SW 1271 (cell line): ENCODE measurements around the gene EIPR1.

Source experiments
- DNase-seq, 2 experiments: peaks; one replicate each; lab custom pipeline; 2025; lab: John Stamatoyannopoulos, UW

Gene EIPR1

GRCh38 chr2:3174626-3175567, 202.7 kb downstream of the EIPR1 start:
- DNase-seq, result no peak

- DNase-seq, result no peak
Measured at GRCh38 chr2:3173031-3173430, 204.6 kb downstream of the EIPR1 start.

GRCh38 chr2:3172265-3172935, 205.2 kb downstream of the EIPR1 start:
- DNase-seq, result no peak

- no peak for DNase-seq
Measured at GRCh38 chr2:3171564-3172264, 205.9 kb downstream of the EIPR1 start.

- no peak for DNase-seq
Measured at GRCh38 chr2:3170792-3171455, 206.7 kb downstream of the EIPR1 start.

- DNase-seq, result no peak
Measured at GRCh38 chr2:3169106-3169870, 208.3 kb downstream of the EIPR1 start.

GRCh38 chr2:3168230-3168891, 209.3 kb downstream of the EIPR1 start:
- DNase-seq, result no peak

GRCh38 chr2:3163401-3163800, 214.2 kb downstream of the EIPR1 start:
- DNase-seq, result no peak

GRCh38 chr2:3162442-3163077, 215.1 kb downstream of the EIPR1 start:
- no peak for DNase-seq

GRCh38 chr2:3160751-3161330, 216.8 kb downstream of the EIPR1 start:
- DNase-seq, result no peak

GRCh38 chr2:3159782-3160545, 217.7 kb downstream of the EIPR1 start:
- DNase-seq, result no peak

- no peak for DNase-seq
Measured at GRCh38 chr2:3154700-3155099, 222.9 kb downstream of the EIPR1 start.

- DNase-seq, result no peak
Measured at GRCh38 chr2:3154146-3154545, 223.5 kb downstream of the EIPR1 start.

GRCh38 chr2:3151153-3151918, 226.3 kb downstream of the EIPR1 start:
- DNase-seq, result no peak

- no peak for DNase-seq
Measured at GRCh38 chr2:3149441-3150217, 228.0 kb downstream of the EIPR1 start.

- no peak for DNase-seq
Measured at GRCh38 chr2:3148716-3149115, 228.9 kb downstream of the EIPR1 start.
